Vagina (tissue), 2 donors: Measurements from ENCODE around the gene ALPK1.

Experiments
- POLR2A ChIP-seq, 2 donors: fragments of 450-650 bp; IDR thresholded peaks; one replicate each; pipeline ENCODE4 v1.6.1; 2017; ENCODE audit warnings: antibody characterized with exemption in 2 of 2, mild to moderate bottlenecking in 2 of 2, moderate library complexity in 2 of 2
- POLR2AphosphoS5 ChIP-seq, 2 donors: sonication (generic); formaldehyde crosslinking; IDR thresholded peaks; one replicate each; pipeline ENCODE4 v1.9.0; 2017; ENCODE audit warnings: antibody characterized with exemption in 2 of 2, mild to moderate bottlenecking in 2 of 2, low read depth in 1 of 2; ENCODE audit not compliant: insufficient read depth in 1 of 2
- TF ChIP-seq, protein P1 (sequence below), 3 experiments: fragments of 450-650 bp in 2 of 3; fragments of 200-600 bp in 1 of 3; sonication (generic) in 1 of 3; IDR thresholded peaks; one replicate each; pipeline ENCODE4 v1.5.1; 2017 to 2019; ENCODE audit warnings: antibody characterized with exemption in 3 of 3, mild to moderate bottlenecking in 2 of 3, moderate library complexity in 2 of 3

GRCh38 chr4:112311516-112311915 lies 14.3 kb downstream of the ALPK1 start:
- TF ChIP-seq, protein P1, sequence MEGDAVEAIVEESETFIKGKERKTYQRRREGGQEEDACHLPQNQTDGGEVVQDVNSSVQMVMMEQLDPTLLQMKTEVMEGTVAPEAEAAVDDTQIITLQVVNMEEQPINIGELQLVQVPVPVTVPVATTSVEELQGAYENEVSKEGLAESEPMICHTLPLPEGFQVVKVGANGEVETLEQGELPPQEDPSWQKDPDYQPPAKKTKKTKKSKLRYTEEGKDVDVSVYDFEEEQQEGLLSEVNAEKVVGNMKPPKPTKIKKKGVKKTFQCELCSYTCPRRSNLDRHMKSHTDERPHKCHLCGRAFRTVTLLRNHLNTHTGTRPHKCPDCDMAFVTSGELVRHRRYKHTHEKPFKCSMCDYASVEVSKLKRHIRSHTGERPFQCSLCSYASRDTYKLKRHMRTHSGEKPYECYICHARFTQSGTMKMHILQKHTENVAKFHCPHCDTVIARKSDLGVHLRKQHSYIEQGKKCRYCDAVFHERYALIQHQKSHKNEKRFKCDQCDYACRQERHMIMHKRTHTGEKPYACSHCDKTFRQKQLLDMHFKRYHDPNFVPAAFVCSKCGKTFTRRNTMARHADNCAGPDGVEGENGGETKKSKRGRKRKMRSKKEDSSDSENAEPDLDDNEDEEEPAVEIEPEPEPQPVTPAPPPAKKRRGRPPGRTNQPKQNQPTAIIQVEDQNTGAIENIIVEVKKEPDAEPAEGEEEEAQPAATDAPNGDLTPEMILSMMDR (IDR thresholded peaks at IDR 0.05) = no peak
- TF ChIP-seq POLR2A (IDR thresholded peaks at IDR 0.05) (no peak), POLR2AphosphoS5 (IDR thresholded peaks at IDR 0.05; ENCODE audit: insufficient read depth in 1 of 2, low read depth in 1 of 2) (no peak)
